Thyroid gland (tissue), 4 donors: ENCODE data around the gene CFAP53. TPM values are rescaled to one million over a fixed set of nuclear protein-coding genes. Genes with fewer than 3 reads are reported as not detected.

Experiments
- DNase-seq, 2 donors: peaks; one replicate each; pipeline ENCODE4 v3.0.0-alpha.2; 2019
- H3K27ac ChIP-seq, 3 donors: fragments of 200-600 bp; sonication (generic); 1 replicate in 2 of 3; 2 replicates in 1 of 3; pipeline ENCODE4 v1.5.1; 2016 to 2019; ENCODE audit warnings: mild to moderate bottlenecking in 1 of 3, moderate library complexity in 1 of 3
- H3K27me3 ChIP-seq: fragments of 200-600 bp; sonication (generic); one replicate; pipeline ENCODE4 v1.5.1; 2019
- H3K36me3 ChIP-seq, 2 donors: fragments of 200-600 bp; sonication (generic); one replicate each; pipeline ENCODE4 v1.5.1; 2016 to 2019
- H3K4me1 ChIP-seq, 2 donors: fragments of 200-600 bp; sonication (generic); one replicate each; pipeline ENCODE4 v1.5.1; 2017 to 2019
- H3K4me3 ChIP-seq, 3 donors: fragments of 200-600 bp; sonication (generic); replicated peaks in 1 of 3; 1 replicate in 2 of 3; 2 replicates in 1 of 3; pipeline ENCODE4 v1.5.1; 2016; ENCODE audit warnings: mild to moderate bottlenecking in 1 of 3
- H3K9me3 ChIP-seq: fragments of 200-600 bp; sonication (generic); one replicate; pipeline ENCODE4 v1.5.1; 2017
- POLR2A ChIP-seq, 2 donors: fragments of 450-650 bp; IDR thresholded peaks; one replicate each; pipeline ENCODE4 v1.6.1; 2017; ENCODE audit warnings: antibody characterized with exemption in 2 of 2, mild to moderate bottlenecking in 2 of 2, moderate library complexity in 1 of 2
- WGBS, 2 donors: methylation state at CpG; one replicate each; pipeline ENCODE4 v1.1.5; 2017; 5-methylcytosine and 5-hydroxymethylcytosine counted together
- intact Hi-C: fragments of 100-400 bp; cut with DNase I; formaldehyde crosslinking; loops from one replicate; pipeline ENCODE4 v1.15.1; 2023
- total RNA-seq, 4 donors: library from RNA; depleted of rRNA; stranded (reverse); fragments of >200 nt; gene quantifications; one replicate each; pipeline ENCODE4 v1.2.3, GENCODE V29; 2016
- TF ChIP-seq, protein P1 (sequence below), 6 experiments: fragments of 200-600 bp in 3 of 6; fragments of 450-650 bp in 3 of 6; sonication (generic) in 3 of 6; IDR thresholded peaks; one replicate each; pipeline ENCODE4 v1.5.1; 2016 to 2019; ENCODE audit warnings: antibody characterized with exemption in 6 of 6, mild to moderate bottlenecking in 2 of 6, inconsistent platforms in 1 of 6, moderate library complexity in 1 of 6

Gene CFAP53
- total RNA-seq, 4 donors from 2014 or later = 1.2 to 2.7 (median 1.5) TPM; not detected in 1

DNA sequence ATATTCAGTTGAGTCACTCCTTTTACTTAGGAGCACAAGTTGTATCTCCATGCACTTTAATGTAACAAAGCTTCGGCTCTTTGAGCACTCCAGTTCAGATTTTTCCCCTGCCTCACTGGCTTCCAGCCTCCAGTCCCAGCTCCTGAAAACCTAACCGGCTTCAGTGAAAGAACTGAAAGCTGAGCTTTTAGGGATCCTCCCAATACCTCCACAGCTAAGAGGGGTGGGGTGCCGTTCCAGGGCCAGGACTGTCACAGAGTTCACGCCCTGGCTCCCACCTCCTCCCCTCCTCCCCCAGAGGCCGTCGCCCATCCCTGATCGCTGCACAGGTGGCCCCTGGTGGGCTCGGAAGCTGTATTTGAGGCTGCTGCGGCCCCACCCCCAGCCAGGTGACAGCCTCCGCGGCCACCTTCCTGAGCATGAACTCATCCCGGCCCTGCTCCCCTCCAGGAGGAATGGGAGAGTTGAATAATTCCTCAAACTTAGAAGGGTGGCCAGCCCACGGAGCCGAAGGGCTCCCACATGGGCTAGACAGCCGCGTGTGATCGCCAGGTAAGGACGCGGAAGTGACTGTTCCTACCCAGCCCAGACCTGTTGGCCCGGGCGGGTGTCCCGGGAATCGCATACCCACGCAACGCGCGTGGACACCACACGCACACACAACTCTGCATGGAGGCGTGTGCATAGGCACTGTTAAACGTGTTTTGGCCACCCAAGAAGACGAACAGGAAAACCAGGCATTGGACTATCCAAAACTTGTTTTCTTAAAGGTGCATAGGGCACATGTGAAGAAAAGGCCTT is 73.1 kb downstream of the CFAP53 start:
- peak; percentile 23 to 42 for DNase-seq

DNA sequence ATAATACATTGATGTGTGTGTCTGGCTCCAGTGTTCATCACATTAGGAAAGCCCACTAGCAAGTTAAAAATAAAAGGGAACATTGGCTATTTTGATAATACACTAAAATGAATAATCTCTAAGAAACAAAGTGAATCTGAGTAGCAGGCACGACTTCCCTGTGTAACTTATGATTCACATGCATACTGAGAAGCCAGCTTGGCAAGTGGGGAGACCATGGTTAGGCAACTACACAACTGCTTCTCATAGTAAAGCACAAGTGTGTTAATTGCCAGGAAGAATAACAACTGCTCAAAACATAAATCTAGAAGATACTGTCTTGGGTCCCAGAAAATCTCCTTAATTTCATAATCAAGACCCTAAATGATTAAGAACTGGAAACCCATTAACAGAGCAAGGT is 75.4 kb downstream of the CFAP53 start:
- intact Hi-C loops = no loop called here
- WGBS, 2 donors = 67 to 83% methylated on average over 1 of the region's 1 CpG
- H3K4me1 ChIP-seq = peaks cover 12 to 14% of the 10 kb centered on the region in 2 donors
- no peaks in the 10 kb centered on the region for H3K27me3 ChIP-seq
- no peak overlapping the region for H3K27ac ChIP-seq
- no peak for TF ChIP-seq POLR2A (IDR thresholded peaks at IDR 0.05)
- TF ChIP-seq, protein P1, sequence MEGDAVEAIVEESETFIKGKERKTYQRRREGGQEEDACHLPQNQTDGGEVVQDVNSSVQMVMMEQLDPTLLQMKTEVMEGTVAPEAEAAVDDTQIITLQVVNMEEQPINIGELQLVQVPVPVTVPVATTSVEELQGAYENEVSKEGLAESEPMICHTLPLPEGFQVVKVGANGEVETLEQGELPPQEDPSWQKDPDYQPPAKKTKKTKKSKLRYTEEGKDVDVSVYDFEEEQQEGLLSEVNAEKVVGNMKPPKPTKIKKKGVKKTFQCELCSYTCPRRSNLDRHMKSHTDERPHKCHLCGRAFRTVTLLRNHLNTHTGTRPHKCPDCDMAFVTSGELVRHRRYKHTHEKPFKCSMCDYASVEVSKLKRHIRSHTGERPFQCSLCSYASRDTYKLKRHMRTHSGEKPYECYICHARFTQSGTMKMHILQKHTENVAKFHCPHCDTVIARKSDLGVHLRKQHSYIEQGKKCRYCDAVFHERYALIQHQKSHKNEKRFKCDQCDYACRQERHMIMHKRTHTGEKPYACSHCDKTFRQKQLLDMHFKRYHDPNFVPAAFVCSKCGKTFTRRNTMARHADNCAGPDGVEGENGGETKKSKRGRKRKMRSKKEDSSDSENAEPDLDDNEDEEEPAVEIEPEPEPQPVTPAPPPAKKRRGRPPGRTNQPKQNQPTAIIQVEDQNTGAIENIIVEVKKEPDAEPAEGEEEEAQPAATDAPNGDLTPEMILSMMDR (IDR thresholded peaks at IDR 0.05) = no peak
- no peak for DNase-seq
- no peak overlapping the region for H3K4me3 ChIP-seq
- H3K36me3 ChIP-seq = no peaks in the 10 kb centered on the region
- H3K9me3 ChIP-seq = no peaks in the 10 kb centered on the region

More for the DNA sequence above, 73.1 kb downstream of the CFAP53 start:
- 2 to 5% methylated on average over 8 to 22 of the region's 31 CpGs for WGBS, 2 donors
- peaks cover 22 to 23% of the 10 kb centered on the region in 2 donors for H3K4me1 ChIP-seq
- peak in 1 of 2 donors; percentile 8 for TF ChIP-seq POLR2A (IDR thresholded peaks at IDR 0.05)
- TF ChIP-seq, protein P1 (IDR thresholded peaks at IDR 0.05) = no peak
- intact Hi-C loops = no loop called here
- peak overlapping the region in 2 of 3 donors; percentile 48 to 59 for H3K4me3 ChIP-seq
- H3K27me3 ChIP-seq = no peaks in the 10 kb centered on the region
- H3K36me3 ChIP-seq = no peaks in the 10 kb centered on the region
- H3K9me3 ChIP-seq = no peaks in the 10 kb centered on the region
- H3K27ac ChIP-seq = peak overlapping the region in 1 of 3 donors; percentile 17

DNA sequence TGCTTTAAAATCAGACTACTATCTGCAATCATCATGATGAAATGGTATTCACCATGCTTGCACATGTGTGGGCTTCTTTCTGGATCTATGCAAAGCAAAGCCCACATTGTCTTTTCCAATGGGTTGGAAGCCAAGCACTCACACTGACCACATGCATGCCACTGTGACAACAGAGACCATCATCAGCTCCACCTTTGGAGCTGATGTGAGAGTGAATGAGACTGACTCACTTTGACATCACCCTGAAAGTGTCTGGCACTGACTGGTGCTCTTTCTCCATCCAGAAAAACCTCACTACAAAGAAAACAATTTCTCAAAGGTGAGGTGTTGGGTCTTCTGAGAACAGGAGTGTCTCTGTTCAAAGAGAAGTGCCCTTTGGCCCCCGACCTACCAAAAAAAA is 76.1 kb downstream of the CFAP53 start:
- Histone ChIP-seq H3K4me1 (peaks cover 5 to 7% of the 10 kb centered on the region in 2 donors), H3K27ac (no peak overlapping the region), H3K9me3 (no peaks in the 10 kb centered on the region), H3K36me3 (no peaks in the 10 kb centered on the region), H3K27me3 (no peaks in the 10 kb centered on the region), H3K4me3 (no peak overlapping the region)
- 62 to 81% methylated on average over 1 of the region's 1 CpG for WGBS, 2 donors
- DNase-seq = no peak
- intact Hi-C loops = no loop called here
- TF ChIP-seq, protein P1 (IDR thresholded peaks at IDR 0.05) = no peak
- no peak for TF ChIP-seq POLR2A (IDR thresholded peaks at IDR 0.05)

DNA sequence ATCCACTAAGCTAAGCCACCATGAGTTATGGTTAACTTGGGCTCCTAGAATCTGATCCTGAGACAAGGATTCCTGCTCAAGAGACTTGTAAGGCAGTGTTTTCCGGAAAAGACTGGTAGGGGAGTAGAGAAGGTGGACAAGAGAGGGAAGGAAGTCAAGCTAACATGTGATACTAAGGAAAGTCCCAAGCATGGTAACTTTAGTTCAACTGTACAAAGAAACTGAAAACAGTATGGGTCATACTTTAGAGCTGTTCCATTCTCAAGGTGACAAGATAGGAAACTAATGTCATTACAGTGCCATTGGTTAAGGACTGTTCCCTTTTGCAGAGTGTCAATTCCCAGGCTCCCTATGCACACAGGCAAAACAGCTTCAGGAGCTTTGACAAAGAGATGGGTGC is 77.1 kb downstream of the CFAP53 start:
- Histone ChIP-seq H3K27ac (no peak overlapping the region), H3K27me3 (no peaks in the 10 kb centered on the region), H3K9me3 (no peaks in the 10 kb centered on the region), H3K4me1 (peaks cover 5 to 7% of the 10 kb centered on the region in 2 donors), H3K4me3 (no peak overlapping the region), H3K36me3 (no peaks in the 10 kb centered on the region)
- no peak for TF ChIP-seq POLR2A (IDR thresholded peaks at IDR 0.05)
- TF ChIP-seq, protein P1 (IDR thresholded peaks at IDR 0.05) = no peak
- WGBS, 2 donors = 84 to 96% methylated on average over 1 of the region's 1 CpG
- intact Hi-C loops = no loop called here
- DNase-seq = no peak

DNA sequence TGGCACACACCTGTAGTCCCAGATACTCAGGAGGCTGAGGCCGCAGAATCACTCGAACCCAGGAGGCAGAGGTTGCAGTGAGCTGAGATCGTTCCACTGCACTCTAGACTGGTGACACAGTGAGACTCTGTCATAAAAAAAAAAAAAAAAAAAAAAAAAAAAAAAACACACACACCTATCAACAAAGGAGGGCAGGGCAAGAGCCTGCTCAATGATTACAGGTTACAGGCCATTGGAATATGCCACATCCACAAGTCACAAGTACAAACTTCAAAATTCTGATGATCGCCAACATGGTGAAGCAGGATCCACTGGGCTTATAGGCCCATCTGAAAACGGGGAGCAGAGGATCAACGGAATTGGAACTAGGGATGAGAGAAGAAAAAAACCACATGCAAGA is 77.6 kb downstream of the CFAP53 start:
- no peaks in the 10 kb centered on the region for H3K27me3 ChIP-seq
- H3K9me3 ChIP-seq = no peaks in the 10 kb centered on the region
- intact Hi-C loops = no loop called here
- H3K27ac ChIP-seq = no peak overlapping the region
- H3K4me3 ChIP-seq = no peak overlapping the region
- no peak for DNase-seq
- TF ChIP-seq, protein P1 (IDR thresholded peaks at IDR 0.05) = no peak
- TF ChIP-seq POLR2A (IDR thresholded peaks at IDR 0.05) = no peak
- peaks cover 5 to 7% of the 10 kb centered on the region in 2 donors for H3K4me1 ChIP-seq
- no peaks in the 10 kb centered on the region for H3K36me3 ChIP-seq
- WGBS, 2 donors = 87 to 90% methylated on average over 6 of the region's 6 CpGs
